ENCODE measurements around the gene CDC14A.

CDC14A gene

DNA sequence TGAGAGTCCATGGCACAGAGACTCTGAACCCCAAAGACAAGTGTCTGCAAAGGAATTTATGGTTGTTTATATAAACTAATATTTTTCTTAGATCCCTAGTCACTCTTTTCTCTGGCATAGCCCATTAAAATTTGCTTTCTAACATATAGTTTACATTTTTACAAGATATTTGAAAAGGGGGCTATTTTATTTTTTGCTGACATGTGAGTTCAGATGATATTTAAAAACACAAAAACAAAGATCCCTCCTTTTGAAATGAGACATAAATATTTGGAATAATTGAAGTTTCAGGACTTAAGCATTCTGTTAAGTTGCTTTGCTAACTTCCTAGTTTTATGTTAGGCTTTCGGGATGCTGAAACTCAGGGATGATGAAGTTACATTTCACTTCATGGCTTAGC lies 86.1 kb downstream of the CDC14A start:
- H3K4me3 ChIP-seq: no peak overlapping the region
- H3K27me3 ChIP-seq: no peaks in the 10 kb centered on the region
- H3K9me3 ChIP-seq (replicated peaks in 1 of 11): no peaks in the 10 kb centered on the region
- no peak overlapping the region for H3K9ac ChIP-seq
- H3K36me3 ChIP-seq: peaks cover 0 to 66% (median 27%) of the 10 kb centered on the region in 11 experiments; a peak in 17 of 22 replicates
- no peak overlapping the region for H3K4me2 ChIP-seq
- H4K20me1 ChIP-seq: no peaks in the 10 kb centered on the region; a peak in 1 of 22 replicates
- peaks cover 1 to 9% (median 2%) of the 10 kb centered on the region in 10 experiments; a peak in 18 of 20 replicates for H3K4me1 ChIP-seq
- no peak overlapping the region for H3K27ac ChIP-seq
- no peak for TF ChIP-seq Cebpa-rat (IDR thresholded peaks at IDR 0.05)

- Histone ChIP-seq H3K36me3 (peaks cover 0 to 71% (median 31%) of the 10 kb centered on the region in 11 experiments; a peak in 17 of 22 replicates), H3K4me1 (peaks cover 5 to 13% (median 7%) of the 10 kb centered on the region in 10 experiments), H3K4me2 (no peak overlapping the region), H3K4me3 (no peak overlapping the region), H3K9me3 (replicated peaks in 1 of 11) (no peaks in the 10 kb centered on the region), H3K9ac (no peak overlapping the region), H4K20me1 (no peaks in the 10 kb centered on the region; a peak in 1 of 22 replicates), H3K27ac (no peak overlapping the region), H3K27me3 (no peaks in the 10 kb centered on the region)
- no peak for TF ChIP-seq Cebpa-rat (IDR thresholded peaks at IDR 0.05)
Measured at GRCh38 chr1:100438789-100439188, 86.5 kb downstream of the CDC14A start.

DNA sequence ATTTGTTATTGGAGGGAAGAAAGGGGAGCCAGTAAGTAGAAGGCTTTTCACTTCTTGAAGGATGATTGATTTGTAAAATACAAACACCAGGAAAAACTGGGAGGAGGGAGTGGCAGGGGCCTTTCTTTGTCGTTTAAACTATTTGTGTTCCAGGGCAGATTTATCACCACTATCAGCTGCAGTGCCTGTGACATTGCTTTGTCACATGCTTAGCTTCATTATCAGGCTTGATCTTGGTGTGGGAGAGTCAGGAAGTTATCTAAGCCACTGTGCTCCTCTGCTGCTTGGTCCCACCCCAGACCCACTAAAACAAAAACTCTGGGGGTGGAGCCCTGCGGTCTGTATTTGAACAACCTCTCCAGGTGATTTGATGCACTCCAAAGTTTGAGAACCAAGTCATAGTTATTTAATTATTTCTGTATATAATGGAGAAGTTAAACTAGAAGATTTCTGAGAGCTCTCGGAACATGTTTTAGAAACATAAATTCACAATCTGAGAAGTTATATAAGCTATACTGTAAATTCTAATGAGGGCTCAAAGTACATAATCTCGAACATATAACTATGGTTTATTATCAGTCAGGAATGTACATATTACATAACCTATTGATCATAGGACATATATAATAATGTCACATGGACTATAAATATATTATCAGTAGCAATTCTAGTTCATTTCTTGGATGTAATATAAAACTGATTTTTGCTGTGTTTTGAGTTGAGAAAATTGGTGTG lies 87.9 kb downstream of the CDC14A start:
- peaks cover 4 to 72% (median 28%) of the 10 kb centered on the region in 11 experiments; a peak in 18 of 22 replicates for H3K36me3 ChIP-seq
- peaks cover 11 to 20% (median 14%) of the 10 kb centered on the region in 10 experiments for H3K4me1 ChIP-seq
- no peaks in the 10 kb centered on the region for H3K27me3 ChIP-seq
- no peak overlapping the region for H3K4me3 ChIP-seq
- no peaks in the 10 kb centered on the region for H3K9me3 ChIP-seq (replicated peaks in 1 of 11)
- H3K4me2 ChIP-seq: no peak overlapping the region
- TF ChIP-seq Cebpa-rat (IDR thresholded peaks at IDR 0.05): no peak
- no peak overlapping the region for H3K9ac ChIP-seq
- no peak overlapping the region for H3K27ac ChIP-seq
- no peaks in the 10 kb centered on the region; a peak in 1 of 22 replicates for H4K20me1 ChIP-seq

DNA sequence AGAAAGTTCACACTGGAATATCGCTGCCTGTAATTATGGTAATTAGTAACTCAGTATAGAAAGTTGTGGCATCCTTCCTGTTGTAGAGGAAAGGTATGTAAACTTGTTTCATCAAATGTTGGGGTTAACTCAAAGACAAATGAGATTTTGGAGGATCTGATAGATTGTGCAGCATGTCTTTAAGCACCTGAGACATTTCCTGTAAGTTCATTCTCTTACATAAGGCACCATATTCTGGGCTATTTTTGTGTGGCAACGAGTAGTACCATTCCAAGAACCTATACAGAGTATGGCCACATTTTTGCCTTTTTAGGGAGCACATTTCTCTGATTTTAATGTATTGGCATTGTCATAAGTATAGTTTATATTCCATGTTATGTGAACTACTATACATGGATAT lies 88.8 kb downstream of the CDC14A start:
- Histone ChIP-seq H3K27ac (no peak overlapping the region), H3K9me3 (replicated peaks in 1 of 11) (no peaks in the 10 kb centered on the region), H3K27me3 (no peaks in the 10 kb centered on the region), H3K4me2 (no peak overlapping the region), H3K36me3 (peaks cover 4 to 71% (median 26%) of the 10 kb centered on the region in 11 experiments; a peak in 18 of 22 replicates), H3K4me3 (no peak overlapping the region), H3K4me1 (peaks cover 11 to 20% (median 14%) of the 10 kb centered on the region in 10 experiments), H3K9ac (no peak overlapping the region), H4K20me1 (no peaks in the 10 kb centered on the region; a peak in 1 of 22 replicates)
- no peak for TF ChIP-seq Cebpa-rat (IDR thresholded peaks at IDR 0.05)

GRCh38 chr1:100441651-100442050 lies 89.3 kb downstream of the CDC14A start:
- no peak overlapping the region for H3K9ac ChIP-seq
- no peak for TF ChIP-seq Cebpa-rat (IDR thresholded peaks at IDR 0.05)
- peaks cover 4 to 68% (median 22%) of the 10 kb centered on the region in 11 experiments; a peak in 17 of 22 replicates for H3K36me3 ChIP-seq
- no peak overlapping the region for H3K4me3 ChIP-seq
- no peaks in the 10 kb centered on the region for H3K9me3 ChIP-seq (replicated peaks in 1 of 11)
- no peak overlapping the region for H3K27ac ChIP-seq
- H3K4me2 ChIP-seq: no peak overlapping the region
- H4K20me1 ChIP-seq: no peaks in the 10 kb centered on the region; a peak in 1 of 22 replicates
- H3K27me3 ChIP-seq: no peaks in the 10 kb centered on the region
- peaks cover 11 to 20% (median 14%) of the 10 kb centered on the region in 10 experiments for H3K4me1 ChIP-seq

DNA sequence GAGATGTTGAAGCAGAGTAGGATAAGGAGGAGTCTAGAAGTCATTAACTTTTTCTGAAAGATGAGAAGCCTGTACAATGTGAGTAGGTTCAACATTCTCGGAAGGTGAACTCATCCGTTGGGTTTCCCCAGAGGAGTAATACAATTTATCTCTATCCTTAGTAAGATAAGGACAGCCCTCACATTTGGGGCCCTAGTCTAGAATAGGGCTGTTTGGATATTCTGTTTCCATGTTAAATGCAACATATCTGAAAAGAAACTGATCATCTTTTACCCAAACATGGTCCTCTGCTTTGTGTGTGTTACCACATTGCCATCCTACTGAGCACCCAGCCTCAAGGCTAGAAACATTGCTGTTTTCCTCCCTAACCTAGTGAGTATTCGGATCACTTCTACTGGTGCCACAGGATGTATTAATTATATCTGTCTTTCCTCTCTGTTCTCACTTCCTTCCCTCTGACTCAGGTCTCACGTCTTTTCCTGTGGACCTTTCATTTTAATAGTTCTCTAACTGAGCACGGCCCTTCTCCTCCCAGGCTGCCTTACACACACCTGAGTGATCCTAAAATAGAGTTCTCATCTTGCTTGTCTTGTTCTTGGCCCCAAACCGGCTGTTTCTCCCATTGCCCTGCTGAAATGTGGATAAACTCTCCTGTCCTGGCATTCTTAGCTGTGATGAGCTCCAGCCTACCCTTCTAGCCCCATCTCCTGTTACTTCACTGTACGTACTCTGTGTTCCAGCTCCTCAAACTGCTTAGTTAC lies 91.7 kb downstream of the CDC14A start:
- Histone ChIP-seq H3K27ac (peak overlapping the region in 1 of 11 experiments; percentile 10; a peak in 1 of 22 replicates), H3K36me3 (peaks cover 10 to 79% (median 32%) of the 10 kb centered on the region in 11 experiments; a peak in 15 of 22 replicates), H4K20me1 (no peaks in the 10 kb centered on the region), H3K9ac (no peak overlapping the region), H3K4me2 (peak overlapping the region; percentile 14 to 70 (median 53)), H3K27me3 (no peaks in the 10 kb centered on the region), H3K9me3 (replicated peaks in 1 of 11) (no peaks in the 10 kb centered on the region), H3K4me3 (no peak overlapping the region), H3K4me1 (peaks cover 11 to 20% (median 14%) of the 10 kb centered on the region in 10 experiments)
- TF ChIP-seq Cebpa-rat (IDR thresholded peaks at IDR 0.05): no peak

DNA sequence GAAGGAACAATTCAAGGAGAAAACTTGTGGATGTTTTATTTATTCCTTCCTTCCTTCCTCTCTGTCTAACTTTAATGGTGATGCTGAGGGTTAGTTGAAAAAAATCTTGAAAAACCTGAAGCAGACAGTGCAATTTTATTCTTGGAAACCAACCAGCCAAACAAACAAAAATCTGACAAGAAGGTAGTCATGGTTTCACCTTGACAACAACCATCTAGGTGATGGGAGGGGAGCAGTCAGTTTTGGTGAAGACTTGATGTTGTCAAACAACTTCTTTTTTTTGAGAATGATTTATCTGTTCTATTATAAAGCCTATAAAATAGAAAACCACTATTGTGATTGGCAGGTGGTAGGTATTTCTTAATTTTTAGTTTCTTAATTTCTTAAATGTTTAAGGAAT lies 93.3 kb downstream of the CDC14A start:
- H3K27ac ChIP-seq: no peak overlapping the region

DNA sequence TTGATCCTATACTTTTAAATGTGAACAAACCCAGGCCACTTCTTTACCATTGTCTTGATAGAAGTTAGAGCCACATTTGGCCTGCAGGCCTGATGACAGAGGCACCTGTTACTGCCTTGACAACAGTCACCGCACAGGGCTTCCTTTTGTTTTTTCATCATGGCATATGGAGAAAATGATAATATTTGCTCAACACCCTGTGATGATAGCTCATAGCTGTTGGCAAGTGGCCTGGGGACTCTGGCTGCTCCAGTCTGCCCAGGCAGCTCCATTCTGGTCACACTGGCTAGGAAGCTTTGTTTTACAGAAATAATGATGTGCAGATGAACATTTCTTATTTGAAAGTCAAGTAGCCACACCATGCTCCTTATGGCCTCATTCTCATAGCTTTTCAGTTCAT lies 96.1 kb downstream of the CDC14A start:
- Histone ChIP-seq H3K4me2 (no peak overlapping the region), H3K4me3 (no peak overlapping the region), H3K27ac (no peak overlapping the region), H3K9me3 (replicated peaks in 1 of 11) (no peaks in the 10 kb centered on the region), H4K20me1 (no peaks in the 10 kb centered on the region), H3K9ac (no peak overlapping the region), H3K36me3 (peaks cover 15 to 74% (median 35%) of the 10 kb centered on the region in 11 experiments; a peak in 19 of 22 replicates), H3K4me1 (peaks cover 7 to 13% (median 11%) of the 10 kb centered on the region in 10 experiments), H3K27me3 (no peaks in the 10 kb centered on the region)
- no peak for TF ChIP-seq Cebpa-rat (IDR thresholded peaks at IDR 0.05)

More for the DNA sequence above, 93.3 kb downstream of the CDC14A start:
- no peak overlapping the region for H3K9ac ChIP-seq
- peaks cover 11 to 83% (median 34%) of the 10 kb centered on the region in 11 experiments; a peak in 19 of 22 replicates for H3K36me3 ChIP-seq
- peaks cover 10 to 14% (median 13%) of the 10 kb centered on the region in 10 experiments for H3K4me1 ChIP-seq
- H3K9me3 ChIP-seq (replicated peaks in 1 of 11): no peaks in the 10 kb centered on the region
- no peak overlapping the region for H3K4me2 ChIP-seq
- no peak overlapping the region for H3K4me3 ChIP-seq
- no peak for TF ChIP-seq Cebpa-rat (IDR thresholded peaks at IDR 0.05)
- no peaks in the 10 kb centered on the region for H3K27me3 ChIP-seq
- H4K20me1 ChIP-seq: no peaks in the 10 kb centered on the region

GRCh38 chr1:100449477-100449876 lies 97.2 kb downstream of the CDC14A start:
- no peak for TF ChIP-seq Cebpa-rat (IDR thresholded peaks at IDR 0.05)

More at GRCh38 chr1:100449477-100449876, 97.2 kb downstream of the CDC14A start:
- peaks cover 0 to 2% (median 0%) of the 10 kb centered on the region in 10 experiments; a peak in 1 of 20 replicates for H3K4me1 ChIP-seq
- no peaks in the 10 kb centered on the region for H3K27me3 ChIP-seq
- no peaks in the 10 kb centered on the region for H4K20me1 ChIP-seq
- H3K4me2 ChIP-seq: no peak overlapping the region
- no peak overlapping the region for H3K4me3 ChIP-seq
- H3K9me3 ChIP-seq (replicated peaks in 1 of 11): no peaks in the 10 kb centered on the region
- no peak overlapping the region for H3K9ac ChIP-seq
- H3K36me3 ChIP-seq: peaks cover 11 to 63% (median 29%) of the 10 kb centered on the region in 11 experiments; a peak in 18 of 22 replicates
- H3K27ac ChIP-seq: no peak overlapping the region

All from BLaER1 treated with 17β-estradiol and CSF1 and Interleukin-3, amounts not matched to agents 10 nM and 100 nM (cell line).